ENCODE data around the gene FOLR1. TPM values are rescaled to one million over a fixed set of nuclear protein-coding genes. Genes with fewer than 3 reads are reported as not detected.
"Not testable (repeated sequence)": the region's sequence is repeated elsewhere in the genome, so short reads cannot be mapped to it uniquely, and the experiment has no call there.

Gene FOLR1
- 1 to 10 TPM in 2 of 4 donors, under 1 TPM in 1, not detected in 1; 0.38 to 7.6 (median 1.5) TPM for total RNA-seq

DNA sequence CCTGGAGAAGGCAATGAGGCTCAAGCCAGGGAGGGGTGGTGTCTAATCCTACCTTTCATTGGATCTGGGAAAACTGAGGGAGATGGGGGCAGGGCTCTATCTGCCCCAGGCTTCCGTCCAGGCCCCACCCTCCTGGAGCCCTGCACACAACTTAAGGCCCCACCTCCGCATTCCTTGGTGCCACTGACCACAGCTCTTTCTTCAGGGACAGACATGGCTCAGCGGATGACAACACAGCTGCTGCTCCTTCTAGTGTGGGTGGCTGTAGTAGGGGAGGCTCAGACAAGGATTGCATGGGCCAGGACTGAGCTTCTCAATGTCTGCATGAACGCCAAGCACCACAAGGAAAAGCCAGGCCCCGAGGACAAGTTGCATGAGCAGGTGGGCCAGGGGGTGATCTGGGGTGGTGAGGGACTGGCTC, at the start of gene FOLR1:
TSS of gene FOLR1 (plus strand) at position 180 of the 421 bp plus-strand sequence. CDS start at position 214, 34 bp downstream.
- H3K27ac ChIP-seq = no peak within 1 kb of the TSS
- H3K36me3 ChIP-seq = no peaks in the 10 kb centered on the region
- H3K9me3 ChIP-seq = no peaks in the 10 kb centered on the region
- 79 to 100% methylated on average over 1 to 4 of the region's 5 CpGs for WGBS, 2 donors
- TF ChIP-seq, protein P1, sequence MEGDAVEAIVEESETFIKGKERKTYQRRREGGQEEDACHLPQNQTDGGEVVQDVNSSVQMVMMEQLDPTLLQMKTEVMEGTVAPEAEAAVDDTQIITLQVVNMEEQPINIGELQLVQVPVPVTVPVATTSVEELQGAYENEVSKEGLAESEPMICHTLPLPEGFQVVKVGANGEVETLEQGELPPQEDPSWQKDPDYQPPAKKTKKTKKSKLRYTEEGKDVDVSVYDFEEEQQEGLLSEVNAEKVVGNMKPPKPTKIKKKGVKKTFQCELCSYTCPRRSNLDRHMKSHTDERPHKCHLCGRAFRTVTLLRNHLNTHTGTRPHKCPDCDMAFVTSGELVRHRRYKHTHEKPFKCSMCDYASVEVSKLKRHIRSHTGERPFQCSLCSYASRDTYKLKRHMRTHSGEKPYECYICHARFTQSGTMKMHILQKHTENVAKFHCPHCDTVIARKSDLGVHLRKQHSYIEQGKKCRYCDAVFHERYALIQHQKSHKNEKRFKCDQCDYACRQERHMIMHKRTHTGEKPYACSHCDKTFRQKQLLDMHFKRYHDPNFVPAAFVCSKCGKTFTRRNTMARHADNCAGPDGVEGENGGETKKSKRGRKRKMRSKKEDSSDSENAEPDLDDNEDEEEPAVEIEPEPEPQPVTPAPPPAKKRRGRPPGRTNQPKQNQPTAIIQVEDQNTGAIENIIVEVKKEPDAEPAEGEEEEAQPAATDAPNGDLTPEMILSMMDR (IDR thresholded peaks at IDR 0.05) = no peak
- TF ChIP-seq POLR2A (IDR thresholded peaks at IDR 0.05) = no peak
- DNase-seq = no peak
- no peaks in the 10 kb centered on the region for H3K4me1 ChIP-seq
- no peak within 1 kb of the TSS for H3K4me3 ChIP-seq
- intact Hi-C loops (cut with DNase I) = no loop called here
- peaks cover 0 to 12% (median 0%) of the 10 kb centered on the region in 4 donors for H3K27me3 ChIP-seq

DNA sequence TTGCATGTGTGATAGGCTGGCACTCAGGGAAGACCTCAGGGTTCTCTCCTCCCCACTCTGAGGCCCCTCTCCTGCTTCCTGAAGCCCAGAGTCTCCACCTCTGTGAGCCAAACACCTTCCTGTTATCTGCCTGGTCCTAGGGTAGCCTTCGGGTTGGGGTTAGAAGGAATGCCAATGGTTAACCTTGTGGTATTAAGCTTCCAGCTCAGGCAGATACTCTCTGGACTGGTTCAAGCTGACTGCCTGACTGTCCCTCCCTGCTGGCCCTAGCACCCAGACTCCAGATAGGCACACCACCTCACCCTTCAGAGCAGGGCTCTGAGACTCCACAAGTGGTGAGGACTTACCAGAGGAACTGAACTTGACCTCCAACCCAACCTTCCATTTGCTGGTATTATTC, 49.4 kb upstream of the FOLR1 start:
- WGBS, 2 donors = no CpG with 5 or more reads among the region's 1 CpG

DNA sequence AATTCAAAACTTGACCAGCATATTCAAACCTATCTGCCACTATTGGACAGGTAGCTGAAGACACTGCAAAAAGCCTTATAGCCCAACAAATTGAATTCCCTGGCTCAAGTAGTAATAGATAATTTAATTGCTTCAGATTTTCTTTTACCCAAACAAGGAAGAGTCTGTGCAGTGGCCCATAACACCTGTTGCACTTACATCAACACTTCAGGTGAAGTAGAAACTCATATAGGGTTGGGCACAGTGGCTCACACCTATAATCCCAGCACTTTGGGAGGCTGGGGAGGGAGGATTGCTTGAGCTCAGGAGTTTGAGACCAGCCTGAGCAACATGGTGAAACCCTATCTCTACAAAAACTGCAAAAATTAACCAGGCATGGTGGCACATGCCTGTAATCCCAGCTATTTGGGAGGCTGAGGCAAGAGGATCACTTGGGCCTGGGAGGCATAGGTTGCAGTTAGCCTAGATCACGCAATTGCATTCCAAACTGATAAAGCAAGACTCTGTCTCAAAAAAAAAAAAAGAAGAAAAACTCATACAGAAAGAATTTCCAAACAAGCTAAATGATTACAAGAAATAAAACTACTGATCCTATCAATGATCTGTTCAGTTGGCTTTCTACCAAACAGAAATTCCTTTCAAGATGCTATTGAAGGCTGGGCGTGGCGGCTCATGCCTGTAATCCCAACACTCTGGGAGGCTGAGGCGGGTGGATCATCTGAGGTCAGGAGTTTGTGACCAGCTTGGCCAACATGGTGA, 47.0 kb upstream of the FOLR1 start:
- Histone ChIP-seq H3K27ac (peak overlapping the region in 1 of 4 donors; percentile 9), H3K9me3 (no peaks in the 10 kb centered on the region), H3K4me3 (no peak overlapping the region), H3K36me3 (no peaks in the 10 kb centered on the region), H3K27me3 (no peaks in the 10 kb centered on the region), H3K4me1 (peaks cover 0 to 24% (median 2%) of the 10 kb centered on the region in 3 donors)
- WGBS, 2 donors = 46 to 53% methylated on average over 4 of the region's 4 CpGs
- no peak for DNase-seq
- TF ChIP-seq, protein P1 (IDR thresholded peaks at IDR 0.05) = no peak
- TF ChIP-seq POLR2A (IDR thresholded peaks at IDR 0.05) = no peak
- intact Hi-C loops (cut with DNase I) = no loop called here

More for the DNA sequence above, 49.4 kb upstream of the FOLR1 start:
- H3K36me3 ChIP-seq; H3K27me3 ChIP-seq; H3K4me3 ChIP-seq; DNase-seq; intact Hi-C loops (cut with DNase I); H3K9me3 ChIP-seq: not testable (repeated sequence)
- H3K27ac ChIP-seq = peak overlapping the region in 1 of 4 donors; percentile 10
- peaks cover 0 to 31% (median 2%) of the 10 kb centered on the region in 3 donors for H3K4me1 ChIP-seq

DNA sequence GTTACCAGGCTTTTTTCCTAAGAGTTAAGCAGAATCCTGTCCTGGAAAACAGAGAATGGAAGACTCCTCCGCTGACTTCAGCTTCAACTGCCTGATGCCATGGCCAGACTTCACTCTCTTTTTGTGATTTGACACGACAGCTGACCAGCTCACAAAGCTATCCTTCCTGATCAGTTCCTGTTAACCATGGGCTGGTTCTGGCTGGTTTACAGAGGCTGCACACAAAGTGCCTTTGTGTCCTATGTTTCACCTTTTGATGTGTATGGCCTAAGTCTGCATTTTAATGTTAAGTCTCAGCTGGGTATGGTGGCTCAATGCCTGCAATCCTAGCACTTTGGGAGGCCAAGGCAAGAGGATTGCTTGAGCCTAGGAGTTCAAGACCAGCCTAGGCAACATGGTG, 45.3 kb upstream of the FOLR1 start:
- Histone ChIP-seq H3K27ac (no peak overlapping the region), H3K4me1 (peaks cover 0 to 16% (median 1%) of the 10 kb centered on the region in 3 donors), H3K9me3 (no peaks in the 10 kb centered on the region), H3K27me3 (no peaks in the 10 kb centered on the region), H3K4me3 (no peak overlapping the region), H3K36me3 (no peaks in the 10 kb centered on the region)
- TF ChIP-seq POLR2A (IDR thresholded peaks at IDR 0.05) = no peak
- TF ChIP-seq, protein P1 (IDR thresholded peaks at IDR 0.05) = no peak
- intact Hi-C loops (cut with DNase I) = no loop called here
- WGBS, 2 donors = 44 to 59% methylated on average over 2 of the region's 2 CpGs
- no peak for DNase-seq

DNA sequence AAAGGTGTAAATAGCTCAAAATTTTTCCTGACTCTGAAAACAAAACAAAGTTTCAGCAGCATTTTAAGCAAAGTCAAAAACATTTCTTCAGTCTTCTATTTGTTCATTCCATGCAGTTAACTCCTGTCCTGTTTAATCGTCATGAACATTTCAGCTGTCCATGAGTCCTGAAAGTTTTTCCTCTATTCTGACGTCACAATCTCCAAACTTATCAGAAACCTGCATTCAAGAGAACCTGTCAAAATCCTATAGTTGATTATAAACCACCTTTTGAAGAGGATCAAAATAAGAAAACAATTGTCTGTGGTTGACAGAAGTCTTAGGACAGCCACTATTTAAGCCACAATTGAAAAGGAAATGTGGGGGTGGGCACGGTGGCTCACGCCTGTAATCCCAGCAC, 41.1 kb upstream of the FOLR1 start:
- no peaks in the 10 kb centered on the region for H3K9me3 ChIP-seq
- H3K4me1 ChIP-seq = peaks cover 0 to 5% (median 0%) of the 10 kb centered on the region in 3 donors
- H3K36me3 ChIP-seq = no peaks in the 10 kb centered on the region
- WGBS, 2 donors = 64 to 71% methylated on average over 4 of the region's 4 CpGs
- no peak for DNase-seq
- intact Hi-C loops (cut with DNase I) = no loop called here
- no peak overlapping the region for H3K27ac ChIP-seq
- TF ChIP-seq POLR2A (IDR thresholded peaks at IDR 0.05) = no peak
- TF ChIP-seq, protein P1 (IDR thresholded peaks at IDR 0.05) = no peak
- no peaks in the 10 kb centered on the region for H3K27me3 ChIP-seq
- H3K4me3 ChIP-seq = no peak overlapping the region

DNA sequence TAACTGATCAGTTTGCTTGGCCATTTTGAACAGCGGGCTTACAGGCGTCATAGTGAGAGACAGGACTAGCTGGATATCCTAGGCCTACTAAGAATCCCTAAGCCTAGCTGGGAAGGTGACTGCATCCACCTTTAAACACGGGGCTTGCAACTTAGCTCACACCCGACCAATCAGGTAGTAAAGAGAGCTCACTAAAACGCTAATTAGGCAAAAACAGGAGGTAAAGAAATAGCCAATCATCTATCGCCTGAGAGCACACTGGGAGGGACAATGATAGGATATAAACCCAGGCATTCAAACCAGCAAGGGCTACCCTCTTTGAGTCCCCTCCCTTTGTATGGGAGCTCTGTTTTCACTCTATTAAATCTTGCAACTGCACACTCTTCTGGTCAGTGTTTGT, 38.1 kb upstream of the FOLR1 start:
- H3K27me3 ChIP-seq; intact Hi-C loops (cut with DNase I); H3K36me3 ChIP-seq; H3K4me1 ChIP-seq; H3K4me3 ChIP-seq; DNase-seq; H3K27ac ChIP-seq; H3K9me3 ChIP-seq: not testable (repeated sequence)
- 79 to 92% methylated on average over 6 of the region's 6 CpGs for WGBS, 2 donors
